Right kidney (tissue), 1 donor: ENCODE measurements around the gene KAT6B.

Experiments
- DNase-seq: peaks from one replicate; pipeline ENCODE4 v3.0.0-alpha.2; 2016

KAT6B gene

DNA sequence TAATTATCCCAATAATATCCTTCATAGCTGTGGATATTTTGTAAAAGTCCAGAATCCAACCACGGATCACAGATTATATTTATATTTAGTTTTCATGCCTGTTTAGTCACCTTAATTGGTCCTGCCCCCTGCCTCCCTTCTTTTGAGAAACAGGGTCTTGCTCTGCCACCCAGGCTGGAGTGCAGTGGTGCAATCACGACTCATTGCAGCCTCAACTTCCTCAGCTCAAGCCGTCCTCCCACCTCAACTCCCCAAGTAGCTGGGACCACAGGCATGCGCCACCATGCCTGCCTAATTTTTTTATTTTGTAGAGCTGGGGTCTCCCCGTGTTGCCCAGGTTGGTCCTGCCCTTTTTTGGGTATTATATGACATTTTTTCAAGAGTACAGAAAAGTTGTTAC, 129.4 kb downstream of the KAT6B start:
- no peak for DNase-seq

DNA sequence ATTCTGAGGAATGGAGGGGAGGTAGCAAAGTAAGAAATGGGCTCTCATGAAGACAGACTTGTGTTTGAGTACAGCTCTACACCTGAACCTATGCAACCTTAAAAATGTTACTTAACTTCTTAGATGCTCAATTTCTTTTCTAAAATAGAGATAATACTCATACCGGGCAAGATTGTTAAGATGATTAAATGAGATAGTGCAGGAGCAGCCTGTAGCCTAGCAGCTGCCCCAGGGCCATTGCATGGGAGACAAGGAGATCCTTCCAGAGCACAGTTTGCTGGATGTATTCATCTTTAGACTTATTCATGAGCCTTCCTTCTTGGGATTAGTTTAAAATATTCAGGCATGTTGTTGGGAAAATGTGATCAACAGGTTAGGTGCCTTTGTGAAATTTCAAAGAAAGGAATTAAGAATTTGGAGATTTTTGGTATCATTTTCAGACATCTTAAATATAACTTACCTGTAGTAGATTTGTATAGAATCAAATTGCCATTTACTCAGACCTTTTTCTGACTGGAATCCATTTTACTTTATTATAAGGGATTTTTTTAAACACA, 130.2 kb downstream of the KAT6B start:
- no peak for DNase-seq

DNA sequence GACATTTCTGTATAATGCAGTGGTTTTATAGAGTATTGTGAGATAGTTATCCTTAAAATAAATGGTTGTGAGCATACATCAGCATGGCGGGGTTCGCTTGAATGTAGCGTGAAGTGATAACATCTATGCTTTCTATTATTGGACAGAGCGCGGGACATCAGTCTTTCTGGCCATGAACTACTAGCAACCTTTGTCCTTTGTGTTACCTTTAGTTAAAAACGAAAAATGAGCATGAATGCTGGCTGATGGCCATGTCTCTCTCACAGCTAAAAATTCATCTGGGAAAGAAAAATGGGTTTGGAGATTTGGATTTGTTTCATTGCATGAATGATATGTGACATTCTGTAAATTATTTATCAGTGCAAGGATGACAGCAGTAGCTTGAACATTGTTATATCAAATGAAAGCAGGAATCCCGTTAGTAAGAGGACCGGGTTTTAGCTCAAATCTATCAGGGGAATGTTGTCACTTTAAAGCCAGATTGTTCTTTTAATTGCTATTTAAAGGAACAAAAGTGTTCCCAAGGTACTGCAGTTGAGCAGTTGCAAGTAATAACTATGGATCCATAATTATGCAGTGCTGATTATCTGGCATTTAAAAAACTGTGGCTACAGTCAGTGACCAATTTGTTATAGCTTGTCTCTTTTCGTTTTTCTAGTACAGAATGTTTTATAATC, 131.0 kb downstream of the KAT6B start:
- DNase-seq, result no peak

DNA sequence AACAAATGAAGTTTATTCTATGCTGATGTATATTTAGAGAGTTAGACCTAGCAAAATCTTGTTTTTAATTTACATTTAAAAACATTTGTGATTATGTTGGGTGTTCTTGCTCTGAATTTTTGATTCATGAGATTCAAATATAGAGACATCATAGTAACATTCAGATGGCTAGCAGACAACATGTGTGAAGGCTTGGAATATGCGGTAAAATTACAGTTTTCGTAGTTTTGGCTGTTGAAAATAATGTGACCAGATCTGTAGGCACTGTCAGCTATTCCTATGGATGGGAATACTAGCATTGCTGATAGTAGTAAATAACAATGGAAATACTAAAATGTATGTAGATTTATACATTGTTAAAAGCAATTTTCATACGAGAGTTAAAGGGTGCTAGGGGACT, 131.9 kb downstream of the KAT6B start:
- no peak for DNase-seq

DNA sequence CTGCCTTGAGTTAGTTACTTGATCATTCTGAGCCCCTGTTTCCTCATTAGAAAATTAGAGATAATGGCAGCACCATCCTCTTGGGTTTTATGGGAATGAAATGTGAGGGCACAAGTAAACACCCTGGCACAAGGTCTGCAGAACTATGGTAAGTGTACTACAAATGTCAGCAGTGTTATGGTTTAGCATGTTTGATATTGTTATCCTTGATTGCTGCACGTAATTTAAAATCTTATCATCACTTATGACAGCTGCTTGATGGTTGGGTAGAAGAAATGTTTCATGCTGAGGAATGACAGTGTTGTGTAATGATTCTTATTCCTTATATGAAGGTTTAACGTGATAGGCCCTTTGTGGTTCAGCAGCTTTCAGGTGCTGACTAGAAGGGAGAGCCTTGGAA, 134.3 kb downstream of the KAT6B start:
- DNase-seq, result no peak

DNA sequence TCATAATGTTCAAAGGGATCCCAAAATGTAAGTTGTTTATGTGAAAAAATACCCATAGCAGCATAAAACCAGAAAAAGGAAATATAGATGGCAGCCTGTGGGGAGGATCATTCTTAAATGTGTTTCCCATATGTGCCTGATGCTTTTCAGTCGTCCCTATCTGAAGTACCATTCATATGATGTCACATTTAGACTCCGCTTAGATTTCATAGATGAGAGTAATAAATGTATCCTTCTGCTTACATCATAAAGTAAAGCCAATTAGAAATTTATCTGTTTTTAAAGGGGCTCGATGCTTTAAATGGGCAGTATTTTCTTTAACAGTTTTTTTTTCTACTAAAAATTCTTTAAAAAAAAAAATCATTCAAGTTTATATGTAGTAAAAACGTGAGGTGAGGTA, 136.1 kb downstream of the KAT6B start:
- no peak for DNase-seq

DNA sequence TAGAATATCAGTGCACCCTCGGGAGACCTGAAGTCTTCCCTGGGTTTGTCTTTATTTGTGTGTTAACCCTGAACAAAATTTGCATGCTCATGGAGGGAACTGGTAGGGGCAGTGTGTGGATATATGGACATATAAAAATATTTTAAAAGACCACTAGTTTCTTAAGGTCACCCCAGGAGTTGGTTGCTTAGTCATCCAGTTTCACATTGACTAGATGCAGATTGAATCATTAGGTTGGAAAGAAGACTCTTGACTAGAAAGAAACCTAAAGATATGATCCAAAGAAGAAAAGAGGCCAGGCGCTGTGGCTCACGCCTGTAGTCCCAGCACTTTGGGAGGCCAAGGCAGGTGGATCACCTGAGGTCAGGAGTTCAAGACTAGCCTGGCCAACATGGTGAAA, 137.1 kb downstream of the KAT6B start:
- no peak for DNase-seq

DNA sequence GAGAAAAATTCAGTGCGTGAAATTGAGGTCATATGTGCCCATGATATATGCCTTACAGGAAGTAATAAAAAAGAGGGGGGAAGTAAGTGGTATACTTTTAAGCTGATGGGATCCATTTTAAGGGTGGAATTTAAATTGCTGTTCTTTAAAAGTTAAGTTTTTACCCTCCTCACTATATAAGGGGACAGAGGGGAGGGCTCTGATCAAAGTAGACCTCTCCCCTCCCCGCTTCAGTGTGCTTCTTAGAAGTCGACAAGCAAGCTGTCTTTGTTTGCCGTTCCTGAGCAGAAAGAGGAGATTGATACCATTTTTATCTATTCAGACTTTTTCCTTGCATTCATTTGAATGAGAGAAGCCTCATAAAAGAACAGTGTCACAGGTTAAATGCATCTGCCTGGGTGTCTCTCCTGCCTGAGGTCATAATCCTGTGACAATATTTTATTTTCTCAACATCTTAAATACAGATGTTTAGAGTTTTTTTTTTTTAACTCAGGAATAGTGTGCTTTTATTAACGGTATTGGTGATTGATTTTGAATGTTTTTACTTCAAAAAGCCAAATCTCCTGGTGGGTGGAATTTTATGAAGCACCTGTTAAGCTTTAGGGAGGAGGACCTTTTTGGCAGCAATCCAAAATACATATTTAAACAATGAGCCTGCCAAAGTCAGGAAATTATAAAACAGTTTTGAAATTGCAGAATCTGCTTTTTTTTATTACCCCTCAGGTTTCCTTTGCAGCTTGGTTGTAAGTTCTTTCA, 141.7 kb downstream of the KAT6B start:
- DNase-seq, result no peak

DNA sequence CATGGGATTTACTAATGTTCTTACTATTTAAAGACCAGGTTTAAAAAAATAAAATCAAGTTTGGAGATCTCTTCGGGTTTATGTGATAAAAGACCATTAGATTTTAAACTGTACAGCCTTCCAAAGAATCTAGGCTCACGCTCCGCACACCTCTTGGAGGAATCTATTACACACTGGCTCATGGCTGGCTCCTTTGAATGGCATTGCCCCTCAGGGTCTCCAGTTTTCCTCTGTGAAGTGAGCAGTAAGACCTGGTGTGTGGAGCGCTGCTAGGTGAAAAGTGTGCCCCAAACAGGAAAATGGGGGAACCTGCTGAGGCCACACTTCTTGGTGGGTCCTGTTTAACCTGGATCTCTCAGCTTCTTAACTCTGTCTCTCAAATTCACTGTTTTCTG, 142.3 kb downstream of the KAT6B start:
- DNase-seq, result no peak

DNA sequence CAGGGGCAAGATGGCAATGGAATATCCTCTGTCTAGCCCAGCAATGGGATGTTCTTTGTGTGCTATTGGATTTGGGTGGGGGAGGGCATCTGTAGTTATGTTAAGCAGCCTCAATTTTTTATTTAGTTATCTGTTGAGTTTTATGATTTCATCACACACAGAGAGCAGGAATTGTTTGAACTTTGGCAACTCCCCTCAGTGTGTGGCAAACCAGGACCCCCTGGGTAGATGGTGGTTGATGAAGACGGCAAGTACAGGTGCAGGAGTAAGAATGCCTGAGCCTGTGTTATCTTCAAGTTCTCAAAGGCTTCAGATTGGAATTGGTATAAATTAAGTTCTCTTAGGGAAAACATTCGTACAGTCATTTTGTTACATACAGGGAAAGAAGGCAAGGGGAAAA, 142.7 kb downstream of the KAT6B start:
- DNase-seq, result no peak

DNA sequence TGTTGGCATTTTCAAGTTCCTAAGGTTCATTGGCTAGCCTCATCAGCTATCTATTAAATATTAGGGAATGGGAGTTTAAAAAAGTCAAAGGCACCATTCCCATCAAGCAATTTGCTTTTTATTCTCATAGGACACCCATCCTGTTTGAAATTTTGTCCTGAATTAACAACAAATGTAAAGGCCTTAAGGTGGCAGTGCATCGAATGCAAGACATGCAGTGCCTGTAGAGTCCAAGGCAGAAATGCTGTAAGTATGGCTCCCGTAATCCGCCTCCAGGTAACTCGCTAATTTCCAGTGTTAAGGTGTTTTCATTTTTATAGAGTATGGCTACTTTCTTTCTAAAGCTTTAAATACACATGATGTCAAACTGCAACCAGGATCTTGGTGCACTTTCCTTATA, 143.1 kb downstream of the KAT6B start:
- no peak for DNase-seq

DNA sequence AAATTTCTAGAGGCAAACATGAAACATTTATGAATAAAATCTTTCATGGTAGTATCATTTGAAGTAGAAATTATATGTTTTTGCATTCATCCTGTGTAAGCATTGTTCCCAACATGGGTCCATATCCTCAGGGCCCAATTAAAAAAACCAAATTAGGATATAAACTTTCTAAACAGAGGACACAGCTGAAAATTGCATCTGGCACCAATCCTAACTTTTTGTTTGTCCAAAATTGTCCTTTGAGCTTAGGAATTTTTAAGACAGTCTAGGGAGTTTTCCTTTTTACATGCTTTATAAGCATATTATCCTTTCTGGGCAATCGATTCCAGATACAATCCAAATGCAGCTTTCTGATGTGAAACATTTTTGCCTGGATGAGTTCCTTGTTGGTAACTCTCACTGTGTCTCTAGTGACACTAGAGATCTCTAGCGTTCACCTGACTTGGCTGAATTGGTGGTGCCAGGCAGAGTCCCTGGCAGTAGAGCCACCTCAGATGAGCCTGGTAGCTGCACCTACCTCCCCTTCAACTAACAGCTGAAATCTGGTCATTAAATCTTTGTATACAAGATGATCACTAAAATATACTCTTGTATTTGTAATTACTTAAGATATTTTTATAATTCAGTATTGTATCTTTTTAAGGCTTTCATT, 147.5 kb downstream of the KAT6B start:
- DNase-seq, result no peak

DNA sequence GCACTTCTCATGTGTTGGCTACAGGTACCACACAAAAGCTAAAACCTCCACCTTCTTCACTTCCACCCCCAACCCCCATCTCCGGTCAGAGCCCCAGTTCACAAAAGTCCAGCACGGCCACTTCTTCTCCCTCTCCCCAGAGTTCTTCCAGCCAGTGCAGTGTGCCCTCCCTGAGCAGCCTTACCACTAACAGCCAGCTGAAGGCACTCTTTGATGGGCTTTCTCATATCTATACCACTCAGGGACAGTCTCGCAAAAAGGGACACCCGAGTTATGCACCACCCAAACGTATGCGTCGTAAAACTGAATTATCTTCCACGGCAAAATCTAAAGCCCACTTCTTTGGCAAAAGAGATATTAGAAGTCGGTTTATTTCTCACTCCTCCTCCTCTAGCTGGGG, 149.4 kb downstream of the KAT6B start:
- no peak for DNase-seq

DNA sequence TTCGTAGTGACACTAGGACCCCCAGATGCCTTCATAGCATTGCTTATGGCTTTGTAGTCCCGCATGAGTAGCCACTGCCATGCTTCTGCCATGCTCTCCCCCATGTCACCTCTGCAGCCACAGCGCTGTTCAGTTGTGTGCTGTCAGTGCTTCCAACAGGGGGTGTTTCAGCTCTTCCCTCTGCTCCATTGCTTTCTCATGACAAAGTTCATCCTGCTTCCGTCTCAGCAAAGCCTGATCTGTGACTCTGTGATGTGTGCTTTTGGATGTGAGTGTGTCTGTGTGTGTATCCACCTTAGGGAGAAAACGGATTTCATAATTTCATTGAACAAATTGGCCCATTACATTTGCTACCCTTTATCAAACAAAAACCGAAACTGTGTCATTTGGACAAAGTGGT, 150.2 kb downstream of the KAT6B start:
- no peak for DNase-seq

DNA sequence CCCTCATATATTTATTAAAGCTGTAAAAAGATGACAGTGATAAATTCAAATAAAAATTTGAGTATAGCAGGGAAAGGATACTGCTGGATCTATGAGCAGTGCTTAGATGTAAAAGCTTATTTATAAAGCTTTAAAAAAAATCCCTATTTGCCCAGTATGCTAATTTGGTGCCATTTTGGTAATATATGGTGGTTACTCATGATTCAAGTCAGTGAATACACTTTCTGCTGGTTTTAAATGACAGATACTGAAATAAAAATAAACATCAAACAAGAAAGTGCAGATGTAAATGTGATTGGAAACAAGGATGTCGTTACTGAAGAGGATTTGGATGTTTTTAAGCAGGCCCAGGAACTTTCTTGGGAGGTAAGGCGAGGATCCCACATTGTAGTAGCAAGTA, 150.7 kb downstream of the KAT6B start:
- DNase-seq, result no peak

DNA sequence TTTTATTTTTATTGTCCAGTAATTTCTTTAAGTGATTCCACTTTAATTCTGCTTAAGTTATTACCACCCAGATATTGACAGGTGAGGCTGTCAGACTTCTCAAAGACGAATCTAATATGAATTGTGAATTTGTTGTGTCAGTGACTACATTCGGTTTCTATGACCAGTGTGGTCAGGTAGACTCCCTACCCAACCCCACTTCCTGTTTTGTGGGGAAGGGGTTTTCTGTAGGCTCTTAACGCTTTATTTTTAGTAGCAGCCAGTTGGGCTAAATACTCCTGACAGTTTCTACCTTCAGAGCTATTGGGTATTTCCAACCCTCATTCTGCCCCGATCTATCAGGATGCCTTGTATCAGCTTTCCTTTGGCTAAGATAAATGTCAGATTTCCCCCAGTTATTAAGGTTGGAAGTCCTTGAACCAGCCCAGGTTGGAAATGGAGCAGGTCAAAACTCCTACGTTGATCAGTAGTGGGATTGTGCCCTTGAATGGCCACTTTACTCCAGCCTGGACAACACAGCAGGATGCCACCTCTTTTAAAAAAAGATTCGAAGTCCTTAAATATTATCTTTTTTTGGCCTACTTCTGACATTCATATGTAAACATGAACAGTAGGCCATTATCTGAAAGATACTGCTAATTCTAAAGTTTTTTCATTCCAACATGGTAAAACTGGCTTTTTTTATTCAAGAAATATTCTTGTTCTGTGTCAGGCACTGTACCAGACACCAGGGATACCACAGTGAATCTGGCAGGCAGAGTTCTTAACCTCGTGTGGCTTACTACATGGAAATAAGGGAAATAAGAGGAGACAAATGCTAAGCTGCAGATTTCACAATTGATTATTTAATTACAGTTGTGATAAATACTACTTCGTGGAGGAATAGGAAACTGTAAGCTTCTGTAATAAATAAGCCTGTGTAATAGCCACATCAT, 151.8 kb downstream of the KAT6B start:
- no peak for DNase-seq

DNA sequence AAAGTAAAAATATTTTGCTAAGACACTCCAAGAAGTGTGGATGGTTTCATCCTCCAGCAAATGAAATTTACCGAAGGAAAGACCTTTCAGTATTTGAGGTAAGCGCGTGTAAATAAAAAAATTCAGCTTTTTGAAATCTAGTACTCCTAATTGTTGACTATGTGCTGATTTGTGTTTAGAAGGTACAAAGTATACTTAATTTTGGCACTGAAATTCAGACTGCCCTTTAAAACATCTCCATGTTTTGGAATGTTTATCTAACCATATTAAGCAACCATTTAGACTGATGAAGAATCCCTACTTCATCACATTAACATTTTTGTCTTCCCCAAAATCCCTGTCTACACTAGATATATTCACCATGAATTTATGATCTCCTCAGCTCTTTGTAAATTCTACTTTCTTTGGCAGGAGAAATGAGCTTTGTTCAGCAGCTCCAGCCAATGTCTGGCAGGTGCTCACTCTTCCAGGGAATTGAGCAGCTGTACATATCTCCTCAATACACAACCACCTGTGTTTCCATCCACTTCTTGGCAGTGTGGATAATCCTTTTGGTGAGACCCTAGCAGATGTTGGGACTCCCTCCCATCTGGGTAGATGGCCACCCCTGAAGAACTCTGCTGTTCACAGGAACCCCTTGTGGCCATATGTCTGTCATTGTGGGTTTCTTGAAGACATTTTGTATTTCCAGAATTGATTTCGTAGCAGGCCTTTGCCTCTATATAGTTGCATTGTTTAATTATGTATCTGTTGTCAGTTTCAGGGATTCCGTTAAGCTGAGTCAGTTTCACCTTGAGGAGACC, 155.6 kb downstream of the KAT6B start:
- no peak for DNase-seq

DNA sequence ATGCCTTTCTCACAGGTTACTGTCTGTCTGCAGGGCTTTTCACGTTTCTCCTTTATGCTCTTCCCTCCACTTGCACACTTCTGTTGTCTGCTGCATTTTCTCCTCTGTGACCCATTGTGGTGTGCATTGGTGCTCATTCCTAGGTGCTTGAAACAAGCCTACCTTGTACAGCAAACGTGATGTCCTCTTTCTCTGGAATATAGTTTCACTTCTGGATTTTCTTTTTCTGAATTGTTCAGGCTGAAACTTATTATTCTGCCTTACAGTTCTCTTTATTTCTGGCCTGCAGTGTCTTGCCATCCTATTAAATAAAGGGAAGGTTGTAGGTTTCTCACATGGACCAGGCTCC, 156.2 kb downstream of the KAT6B start:
- no peak for DNase-seq

DNA sequence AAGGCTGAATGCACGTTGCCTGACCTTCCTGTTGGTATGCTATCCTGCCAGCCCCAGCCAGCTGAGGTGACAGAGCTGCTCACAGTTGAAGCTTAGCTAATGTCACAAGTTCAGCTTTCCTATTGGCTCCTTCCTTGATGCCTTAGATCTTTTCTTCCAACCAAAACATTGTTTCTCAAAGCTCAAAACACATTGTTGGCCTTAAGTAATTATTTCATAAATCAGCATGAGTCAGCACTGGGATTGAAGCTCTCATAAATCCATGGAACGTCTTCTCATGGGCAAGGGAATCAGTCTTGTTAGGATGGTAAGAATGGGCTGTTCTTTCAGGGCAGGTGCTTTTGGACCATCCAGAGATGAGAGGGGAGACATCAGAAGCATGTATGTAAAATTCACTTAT, 157.0 kb downstream of the KAT6B start:
- no peak for DNase-seq

DNA sequence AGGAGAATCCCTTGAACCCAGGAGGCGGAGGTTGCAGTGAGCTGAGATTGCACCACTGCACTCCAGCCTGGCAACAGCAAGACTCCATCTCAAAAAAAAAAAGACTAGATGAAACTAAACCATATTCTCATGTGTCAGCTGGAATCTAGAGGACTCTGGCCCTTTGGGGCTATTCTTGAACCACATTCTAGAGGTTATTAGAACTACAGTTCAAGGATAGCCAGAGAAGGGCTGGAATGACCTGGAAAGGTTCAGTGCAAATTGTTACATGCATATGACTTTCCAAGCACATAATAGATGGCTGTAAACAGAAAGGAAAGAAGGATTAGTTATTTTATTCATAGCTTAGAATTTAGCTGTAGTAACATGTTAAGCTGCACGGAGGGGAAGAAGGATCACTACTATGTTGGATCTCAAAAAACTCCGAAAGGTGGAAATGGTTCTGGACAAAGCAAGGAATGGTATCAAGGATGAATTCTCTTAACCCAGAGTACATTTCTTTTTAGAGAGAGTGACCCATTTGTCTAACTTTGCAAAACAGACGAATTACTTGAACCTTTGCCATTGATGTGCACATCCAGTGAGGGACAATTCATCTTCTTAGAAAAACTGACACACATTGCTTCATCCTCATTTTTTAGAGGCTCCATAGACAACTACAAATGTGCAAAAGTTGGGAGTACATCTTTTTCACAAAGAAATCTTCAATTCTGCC, 161.1 kb downstream of the KAT6B start:
- no peak for DNase-seq
